Skin epidermis (tissue), 12 donors: Measurements from ENCODE around the gene RNPEPL1.

Experiments
- H3K27ac ChIP-seq, 21 experiments: fragments of 200-600 bp; sonication (generic) in 11 of 21; one replicate each; pipeline ENCODE4 v1.5.0; 2020; ENCODE audit warnings: mild to moderate bottlenecking in 3 of 21, inconsistent platforms in 2 of 21, moderate library complexity in 2 of 21
- H3K4me3 ChIP-seq, 7 experiments: fragments of 200-600 bp; sonication (generic) in 2 of 7; one replicate each; pipeline ENCODE4 v1.5.0; 2020; ENCODE audit warnings: inconsistent platforms in 2 of 7, mild to moderate bottlenecking in 2 of 7, moderate library complexity in 1 of 7

RNPEPL1 gene

GRCh38 chr2:240618776-240619175 lies 50.5 kb downstream of the RNPEPL1 start:
- H3K27ac ChIP-seq: no peak overlapping the region

GRCh38 chr2:240619506-240620148 lies 51.3 kb downstream of the RNPEPL1 start:
- H3K27ac ChIP-seq: no peak overlapping the region
- no peak overlapping the region for H3K4me3 ChIP-seq

More at GRCh38 chr2:240618776-240619175, 50.5 kb downstream of the RNPEPL1 start:
- no peak overlapping the region for H3K4me3 ChIP-seq

GRCh38 chr2:240620149-240620731 lies 52.0 kb downstream of the RNPEPL1 start:
- no peak overlapping the region for H3K4me3 ChIP-seq
- no peak overlapping the region for H3K27ac ChIP-seq

DNA sequence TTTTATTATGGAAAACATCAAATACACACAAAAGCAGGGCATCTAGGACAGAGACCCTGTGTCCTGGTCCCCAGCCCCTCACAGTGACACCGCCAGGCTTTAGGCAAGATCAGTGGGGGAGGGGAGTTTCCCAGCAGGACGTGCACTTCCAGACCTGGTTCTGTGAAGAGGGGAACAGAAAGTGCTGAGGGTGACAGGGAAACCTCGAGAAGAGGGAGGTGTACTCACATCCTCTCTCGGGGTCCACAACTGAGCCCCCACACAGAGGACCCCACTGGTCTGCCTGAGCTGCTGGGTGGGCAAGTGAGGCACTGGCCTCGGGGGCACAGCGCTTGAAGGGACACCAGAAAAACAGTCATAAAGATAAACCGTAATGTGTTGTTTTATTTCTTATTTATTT lies 52.6 kb downstream of the RNPEPL1 start:
- H3K4me3 ChIP-seq: no peak overlapping the region
- peak overlapping the region in 5 of 21 experiments; percentile 33 to 76 (median 59) for H3K27ac ChIP-seq

DNA sequence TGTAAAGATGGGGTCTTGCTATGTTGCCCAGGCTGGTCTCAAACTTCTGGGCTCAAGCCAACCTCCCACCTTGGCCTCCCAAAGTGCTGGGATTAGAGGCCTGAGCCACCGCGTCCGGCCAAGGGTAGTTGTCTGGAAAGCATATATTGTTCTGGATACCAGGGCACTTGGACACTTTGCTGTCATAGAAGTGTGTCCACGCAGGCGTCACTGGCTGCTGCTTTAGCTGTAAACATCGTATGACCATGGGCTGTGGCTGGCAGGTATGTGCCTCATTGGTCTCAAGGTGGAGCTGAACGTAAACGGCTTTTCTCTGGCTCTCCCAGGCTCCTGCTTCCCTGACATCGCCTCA lies 53.8 kb downstream of the RNPEPL1 start:
- H3K27ac ChIP-seq: peak overlapping the region in 6 of 21 experiments; percentile 8 to 76 (median 47)
- H3K4me3 ChIP-seq: no peak overlapping the region

GRCh38 chr2:240622531-240623235 lies 54.4 kb downstream of the RNPEPL1 start:
- H3K27ac ChIP-seq: peak overlapping the region in 3 of 21 experiments; percentile 25 to 76 (median 70)

GRCh38 chr2:240623531-240624010 lies 55.3 kb downstream of the RNPEPL1 start:
- H3K27ac ChIP-seq: peak overlapping the region in 1 of 21 experiments; percentile 73
- H3K4me3 ChIP-seq: no peak overlapping the region

More at GRCh38 chr2:240622531-240623235, 54.4 kb downstream of the RNPEPL1 start:
- H3K4me3 ChIP-seq: no peak overlapping the region

GRCh38 chr2:240624011-240624949 lies 56.0 kb downstream of the RNPEPL1 start:
- no peak overlapping the region for H3K4me3 ChIP-seq

DNA sequence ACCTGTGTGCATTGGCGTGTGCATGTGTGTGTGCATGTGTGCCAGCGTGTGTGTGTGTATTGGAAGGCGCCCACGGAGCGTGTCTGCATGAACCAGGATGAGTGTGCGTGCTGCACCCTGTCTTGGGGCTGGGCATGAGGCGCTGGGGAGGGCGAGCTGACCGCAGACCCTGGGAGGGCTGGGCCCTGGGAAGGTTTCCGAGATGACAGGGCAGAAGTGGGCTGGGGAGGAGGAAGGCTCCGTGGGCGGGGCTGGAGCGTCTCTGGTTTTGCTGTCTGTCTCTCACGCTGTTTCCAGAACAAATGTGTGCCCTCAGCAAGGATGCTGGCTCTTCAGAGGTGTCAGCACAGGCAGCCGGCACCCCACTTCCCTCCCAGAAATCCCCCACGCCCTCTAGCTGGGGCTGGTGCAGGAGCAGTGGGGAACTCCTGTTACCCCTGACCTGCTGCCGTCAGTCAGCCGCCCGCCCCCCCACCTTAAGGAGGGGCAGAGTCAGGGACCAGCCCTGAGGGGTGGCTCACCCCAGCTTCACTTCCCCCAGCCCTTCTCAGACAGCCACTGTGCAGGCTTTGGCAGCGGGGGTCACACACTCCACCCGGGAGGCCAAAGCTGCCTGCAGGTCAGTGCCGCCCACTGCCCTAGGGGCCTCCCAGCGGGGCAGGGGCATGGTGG lies 56.8 kb downstream of the RNPEPL1 start, which contains the start of gene GPR35:
Gene GPR35 (plus strand): TSS at position 531 of the 672 bp plus-strand sequence. CDS start 4,473 bp downstream, outside the sequence.
- Histone ChIP-seq H3K4me3 (no peak within 1 kb of the TSS), H3K27ac (peak within 1 kb of the TSS in 10 of 21 experiments; percentile 3 to 73 (median 42))

More at GRCh38 chr2:240624011-240624949, 56.0 kb downstream of the RNPEPL1 start:
- peak overlapping the region in 5 of 21 experiments; percentile 3 to 73 (median 37) for H3K27ac ChIP-seq

DNA sequence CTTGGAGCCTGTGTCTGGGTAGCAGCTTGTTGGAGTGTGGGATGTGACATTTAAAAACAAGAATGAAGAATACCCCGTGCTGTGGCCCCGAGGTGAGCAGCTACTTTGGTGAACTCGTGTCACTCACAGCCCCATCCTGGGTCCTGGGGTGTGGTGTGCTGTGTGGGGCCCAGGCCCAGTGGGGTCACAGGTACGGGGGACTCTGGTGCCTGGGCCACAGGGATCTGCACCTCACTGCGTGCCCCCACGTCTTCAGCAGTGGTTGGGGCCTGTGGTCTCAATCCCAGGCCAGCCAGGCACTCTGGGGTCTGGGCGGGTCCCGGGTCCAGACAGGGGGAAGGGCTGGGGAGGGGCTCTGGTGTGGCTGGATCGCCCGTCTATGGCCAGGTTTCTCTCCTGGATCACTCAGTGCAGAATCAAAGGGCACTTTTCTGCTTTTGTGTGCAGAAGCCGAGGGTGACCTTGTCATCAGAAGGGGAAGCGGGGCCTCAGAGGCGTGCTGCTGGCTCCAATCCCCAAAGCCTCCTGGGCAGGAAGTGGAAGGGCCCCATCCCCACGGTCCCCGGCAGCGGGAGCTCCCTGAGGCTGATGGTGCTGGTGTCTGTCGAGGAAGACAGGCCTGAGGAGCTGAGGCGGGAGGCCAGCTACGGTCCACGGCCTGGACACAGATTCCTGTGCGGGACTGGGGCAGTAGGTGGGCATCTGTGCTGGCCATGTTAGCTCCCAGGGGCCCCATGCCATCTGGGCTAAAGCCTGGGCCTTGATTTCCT lies 58.4 kb downstream of the RNPEPL1 start:
- Histone ChIP-seq H3K4me3 (no peak overlapping the region), H3K27ac (peak overlapping the region in 3 of 21 experiments; percentile 30 to 66 (median 44))

DNA sequence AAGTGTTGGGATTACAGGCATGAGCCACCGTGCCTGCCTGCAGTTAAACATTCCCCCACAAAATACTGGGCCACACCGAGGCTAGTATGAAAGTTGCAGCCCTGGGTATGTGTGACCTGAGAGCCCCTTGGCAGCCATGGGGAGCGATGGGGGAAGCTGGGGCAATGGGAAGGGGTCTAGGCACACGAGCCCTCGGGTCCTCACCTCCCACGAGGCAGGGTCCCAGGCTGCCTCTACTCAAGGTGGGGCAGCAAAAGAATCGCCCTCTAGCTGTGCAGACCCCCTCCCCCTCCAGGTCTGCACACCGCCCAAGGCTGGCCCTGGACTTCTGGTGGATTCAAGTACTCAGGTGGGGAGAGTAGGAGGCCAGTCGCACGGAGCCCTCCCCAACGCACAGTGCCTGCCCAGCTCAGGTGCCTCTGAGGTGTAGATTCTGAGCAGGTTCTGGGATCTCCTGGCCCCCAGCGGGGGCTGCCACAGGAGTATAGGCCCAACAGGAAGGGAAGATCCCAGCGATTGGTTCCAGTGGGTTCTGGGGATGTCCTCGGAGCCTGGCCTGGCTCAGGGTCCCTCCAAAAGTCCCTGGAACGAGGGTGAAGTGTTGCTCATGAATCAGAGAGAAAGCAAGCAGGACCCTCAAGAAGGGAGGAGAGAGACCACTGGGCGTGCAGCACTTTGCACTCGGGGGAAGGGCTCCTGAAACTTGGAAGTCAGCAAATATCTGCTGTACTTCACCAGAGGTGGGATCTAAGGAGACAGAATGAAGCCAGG lies 59.6 kb downstream of the RNPEPL1 start:
- no peak overlapping the region for H3K4me3 ChIP-seq
- H3K27ac ChIP-seq: no peak overlapping the region

DNA sequence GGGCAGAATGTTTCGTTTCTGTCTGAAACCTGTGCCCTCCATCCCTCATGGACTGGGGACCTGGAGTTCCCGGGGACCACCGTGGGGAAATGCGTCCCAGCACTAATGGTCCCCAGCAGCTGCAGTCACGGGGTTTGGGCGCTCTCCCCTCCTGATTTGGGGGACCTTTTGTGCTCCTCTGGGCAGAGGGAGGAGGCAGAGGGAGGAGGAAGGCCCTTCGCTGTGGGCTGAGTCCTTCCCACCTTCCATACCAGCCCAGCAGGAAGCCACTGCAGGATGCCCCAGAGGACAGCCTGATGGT lies 60.2 kb downstream of the RNPEPL1 start:
- Histone ChIP-seq H3K4me3 (no peak overlapping the region), H3K27ac (no peak overlapping the region)

GRCh38 chr2:240628808-240629618 lies 60.7 kb downstream of the RNPEPL1 start:
- Histone ChIP-seq H3K4me3 (no peak overlapping the region), H3K27ac (no peak overlapping the region)

- no peak overlapping the region for H3K27ac ChIP-seq
- no peak overlapping the region for H3K4me3 ChIP-seq
Measured at GRCh38 chr2:240629619-240629967, 61.3 kb downstream of the RNPEPL1 start.

- Histone ChIP-seq H3K27ac (no peak overlapping the region), H3K4me3 (no peak overlapping the region)
Measured at GRCh38 chr2:240629968-240630770, 61.9 kb downstream of the RNPEPL1 start.
